CD14-positive monocyte (primary cell): ENCODE measurements around the gene KRTAP5-3. TPM values are rescaled to one million over a fixed set of nuclear protein-coding genes. Genes with fewer than 3 reads are reported as not detected.

ENCODE experiments used
- DNase-seq, 3 donors: peaks; one replicate each; pipeline ENCODE4 v3.0.0-alpha.2; 2011 to 2022
- H2AFZ ChIP-seq: 2 replicates; pipeline ENCODE4 v1.6.0; 2012; ENCODE audit warnings: mild to moderate bottlenecking, low read depth, low read length, inconsistent platforms; ENCODE audit not compliant: insufficient read depth, poor library complexity, severe bottlenecking
- H3K27ac ChIP-seq, 2 donors: 1 replicate in 1 of 2; 2 replicates in 1 of 2; pipeline ENCODE4 v1.5.1; 2012 to 2013; ENCODE audit warnings: low read length in 2 of 2, control low read depth in 1 of 2, inconsistent platforms in 1 of 2, low read depth in 1 of 2, mild to moderate bottlenecking in 1 of 2
- H3K27me3 ChIP-seq, 2 donors: one replicate each; pipeline versions ENCODE4 v1.6.0 to v1.6.1; 2011 to 2013; ENCODE audit warnings: low read length in 2 of 2; ENCODE audit not compliant: control insufficient read depth in 2 of 2, insufficient read depth in 2 of 2
- H3K36me3 ChIP-seq, 2 donors: replicated peaks in 1 of 2; 1 replicate in 1 of 2; 2 replicates in 1 of 2; pipeline versions ENCODE4 v1.5.1 to v1.6.1; 2012 to 2013; ENCODE audit warnings: low read length in 2 of 2, control low read depth in 1 of 2, inconsistent platforms in 1 of 2, mild to moderate bottlenecking in 1 of 2; ENCODE audit not compliant: insufficient read depth in 2 of 2, control insufficient read depth in 1 of 2
- H3K4me1 ChIP-seq, 2 donors: 1 replicate in 1 of 2; 2 replicates in 1 of 2; pipeline versions ENCODE4 v1.5.1 to v1.6.1; 2012 to 2013; ENCODE audit warnings: low read length in 2 of 2, control low read depth in 1 of 2, inconsistent platforms in 1 of 2, mild to moderate bottlenecking in 1 of 2, moderate library complexity in 1 of 2; ENCODE audit not compliant: insufficient read depth in 2 of 2, control insufficient read depth in 1 of 2
- H3K4me2 ChIP-seq: replicated peaks from 2 replicates; pipeline ENCODE3; 2012; ENCODE audit warnings: low read length, moderate library complexity, mild to moderate bottlenecking; ENCODE audit not compliant: poor library complexity, severe bottlenecking; ENCODE audit errors: extremely low read depth
- H3K4me3 ChIP-seq, 3 experiments: fragments of 200-600 bp in 1 of 3; sonication (generic) in 1 of 3; replicated peaks in 1 of 3; 1 replicate in 2 of 3; 2 replicates in 1 of 3; pipeline ENCODE4 v1.5.1; 2011 to 2013; ENCODE audit warnings: low read length in 3 of 3, mild to moderate bottlenecking in 3 of 3, control low read depth in 2 of 3, low read depth in 2 of 3, inconsistent platforms in 1 of 3, moderate library complexity in 1 of 3
- H3K79me2 ChIP-seq: 2 replicates; pipeline ENCODE4 v1.6.0; 2012; ENCODE audit warnings: mild to moderate bottlenecking, control low read depth, inconsistent platforms, low read length, moderate library complexity; ENCODE audit not compliant: insufficient read depth
- H3K9ac ChIP-seq: 2 replicates; pipeline ENCODE4 v1.6.0; 2017; ENCODE audit warnings: low read length, mild to moderate bottlenecking; ENCODE audit not compliant: insufficient read depth, poor library complexity, severe bottlenecking
- H3K9me3 ChIP-seq, 2 donors: replicated peaks in 1 of 2; 1 replicate in 1 of 2; 2 replicates in 1 of 2; pipeline versions ENCODE4 v1.5.1 to v1.6.1; 2012 to 2013; ENCODE audit warnings: low read length in 2 of 2, control low read depth in 1 of 2; ENCODE audit not compliant: control insufficient read depth in 1 of 2, insufficient read depth in 1 of 2
- H4K20me1 ChIP-seq: 2 replicates; pipeline ENCODE4 v1.6.0; 2012; ENCODE audit warnings: mild to moderate bottlenecking, low read length, control low read depth, moderate library complexity; ENCODE audit not compliant: insufficient read depth
- H3K27ac Mint-ChIP-seq, 7 donors: one replicate each; pipeline ENCODE4 v1.8.0; 2020; ENCODE audit warnings: mild to moderate bottlenecking in 7 of 7, mixed read lengths in 7 of 7, moderate library complexity in 6 of 7, inconsistent platforms in 2 of 7
- H3K27me3 Mint-ChIP-seq, 3 donors: one replicate each; pipeline ENCODE4 v1.8.0; 2021 to 2022; ENCODE audit warnings: low read depth in 3 of 3, mild to moderate bottlenecking in 3 of 3, mixed read lengths in 3 of 3, moderate library complexity in 3 of 3, inconsistent platforms in 1 of 3
- H3K36me3 Mint-ChIP-seq, 2 donors: one replicate each; pipeline ENCODE4 v1.8.0; 2020; ENCODE audit warnings: mixed read lengths in 2 of 2, inconsistent platforms in 1 of 2, mild to moderate bottlenecking in 1 of 2
- H3K4me1 Mint-ChIP-seq: one replicate; pipeline ENCODE4 v1.8.0; 2020; ENCODE audit warnings: mild to moderate bottlenecking, mixed read lengths
- H3K4me3 Mint-ChIP-seq, 2 donors: one replicate each; pipeline ENCODE4 v1.8.0; 2020; ENCODE audit warnings: mild to moderate bottlenecking in 2 of 2, mixed read lengths in 2 of 2, moderate library complexity in 1 of 2
- H3K9me3 Mint-ChIP-seq, 7 donors: one replicate each; pipeline ENCODE4 v1.8.0; 2020 to 2022; ENCODE audit warnings: mixed read lengths in 7 of 7, mild to moderate bottlenecking in 6 of 7, moderate library complexity in 6 of 7, inconsistent platforms in 2 of 7
- CTCF ChIP-seq: fragments of 200-600 bp; IDR thresholded peaks from one replicate; pipeline ENCODE4 v1.8.0; 2022; ENCODE audit warnings: antibody characterized with exemption, mild to moderate bottlenecking
- WGBS: methylation state at CpG from one replicate; pipeline ENCODE4 v1.1.5; 2013; ENCODE audit warnings: missing lambda C conversion rate; ENCODE audit not compliant: insufficient coverage; 5-methylcytosine and 5-hydroxymethylcytosine counted together
- intact Hi-C, 2 donors: fragments of 100-400 bp; cut with micrococcal nuclease; formaldehyde crosslinking; loops; one replicate each; pipeline versions ENCODE4 v1.15.0 to v1.15.1; 2023
- polyA plus RNA-seq, 3 donors: library from polyadenylated mRNA; depleted of rRNA in 1 of 3; unstranded in 2 of 3; stranded (reverse) in 1 of 3; fragments of 300-500 nt in 2 of 3; fragments of >200 nt in 1 of 3; fragmentation: Illumina TruSeq in 2 of 3; gene quantifications; 1 replicate in 2 of 3; 2 replicates in 1 of 3; pipeline ENCODE4 v1.2.3, GENCODE V29; 2012 to 2021

KRTAP5-3 gene
- polyA plus RNA-seq, 3 donors, result not detected

- Histone ChIP-seq H3K4me2 (no peak overlapping the region), H3K27ac (no peak overlapping the region), H3K9me3 (no peaks in the 10 kb centered on the region), H3K9ac (no peak overlapping the region), H3K4me3 (no peak overlapping the region), H3K36me3 (no peaks in the 10 kb centered on the region), H3K79me2 (no peaks in the 10 kb centered on the region), H2AFZ (no peak overlapping the region), H3K4me1 (no peaks in the 10 kb centered on the region), H4K20me1 (no peaks in the 10 kb centered on the region), H3K27me3 (peaks cover 0 to 32% of the 10 kb centered on the region in 2 donors)
- TF ChIP-seq CTCF, result no peak
- Mint-ChIP-seq H3K9me3 (peaks cover 0 to 4% (median 0%) of the 10 kb centered on the region in 7 donors), H3K27me3 (peaks cover 43 to 59% (median 44%) of the 10 kb centered on the region in 3 donors), H3K4me1 (peaks cover 5% of the 10 kb centered on the region), H3K4me3 (no peak overlapping the region), H3K36me3 (no peaks in the 10 kb centered on the region), H3K27ac (no peak overlapping the region)
- 90% methylated on average over 5 of the region's 9 CpGs for WGBS
- DNase-seq, result no peak
- intact Hi-C loops, result loop anchor here in 1 of 2 donors (5.0 kb wide), 1 partner anchor 36 kb away; no protein-coding TSS in a partner anchor
These were observed 47.8 kb upstream of the KRTAP5-3 start for GRCh38 chr11:1656061-1656441.

- H3K4me2 ChIP-seq, result no peak overlapping the region
- H3K4me3 ChIP-seq, result no peak overlapping the region
- Mint-ChIP-seq H3K27ac (no peak overlapping the region), H3K4me1 (peaks cover 5% of the 10 kb centered on the region), H3K36me3 (no peaks in the 10 kb centered on the region), H3K9me3 (peaks cover 0 to 4% (median 0%) of the 10 kb centered on the region in 7 donors), H3K4me3 (no peak overlapping the region), H3K27me3 (peaks cover 40 to 60% (median 41%) of the 10 kb centered on the region in 3 donors)
- no peak for TF ChIP-seq CTCF
- no peaks in the 10 kb centered on the region for H4K20me1 ChIP-seq
- H3K27ac ChIP-seq, result no peak overlapping the region
- H3K9me3 ChIP-seq, result no peaks in the 10 kb centered on the region
- DNase-seq, result no peak
- H3K36me3 ChIP-seq, result no peaks in the 10 kb centered on the region
- H3K79me2 ChIP-seq, result no peaks in the 10 kb centered on the region
- H3K4me1 ChIP-seq, result no peaks in the 10 kb centered on the region
- H3K27me3 ChIP-seq, result peaks cover 0 to 29% of the 10 kb centered on the region in 2 donors
- no peak overlapping the region for H3K9ac ChIP-seq
- no peak overlapping the region for H2AFZ ChIP-seq
- 74% methylated on average over 17 of the region's 26 CpGs for WGBS
- intact Hi-C loops, result loop anchor here in 1 of 2 donors (5.0 kb wide), 1 partner anchor 37 kb away; no protein-coding TSS in a partner anchor
These were observed 47.2 kb upstream of the KRTAP5-3 start for GRCh38 chr11:1655168-1656060.
